Measurements from ENCODE around the gene CDH13. TPM values are rescaled to one million over a fixed set of nuclear protein-coding genes. Genes with fewer than 3 reads are reported as not detected.

Gene CDH13
- total RNA-seq, 1 experiment from 2014 or later, result not detected

DNA sequence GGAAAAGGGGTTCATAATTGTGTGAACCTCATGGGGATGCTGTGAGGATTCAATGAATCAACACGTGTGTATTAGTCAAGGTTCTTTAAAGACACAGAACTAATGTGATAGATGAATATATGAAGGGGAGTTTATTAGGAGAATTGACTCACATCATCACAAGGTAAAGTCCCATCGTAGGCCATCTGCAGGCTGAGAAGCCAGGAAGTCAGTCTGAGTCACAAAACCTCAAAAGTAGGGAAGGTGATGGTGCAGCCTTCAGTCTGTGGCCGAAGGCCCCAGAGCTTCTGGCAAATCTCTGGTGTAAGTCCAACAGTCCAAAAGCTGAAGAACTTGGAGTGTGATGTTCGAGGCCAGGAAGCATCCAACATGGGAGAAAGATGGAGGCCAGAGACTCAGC, 413.4 kb downstream of the CDH13 start:
- no peak for DNase-seq (ENCODE audit: low spot score)

DNA sequence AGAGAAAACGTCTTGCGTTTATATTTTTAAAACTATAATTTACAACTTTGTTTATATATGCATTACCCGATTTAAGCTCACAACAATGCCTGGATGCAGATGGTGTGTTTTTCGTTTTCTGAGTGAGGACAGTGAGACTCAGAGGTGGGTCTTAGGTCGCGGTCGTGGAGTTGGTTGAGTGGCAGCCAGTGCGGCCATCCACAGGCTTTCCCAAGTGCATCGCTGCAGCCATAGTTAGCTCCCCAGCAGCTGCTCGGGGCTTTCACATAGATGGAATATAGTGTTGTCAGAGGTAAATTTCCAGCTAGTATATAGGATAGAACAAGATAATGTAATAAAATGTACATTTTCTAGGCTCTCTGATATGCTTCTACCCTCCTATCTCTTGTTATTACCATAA, 417.8 kb downstream of the CDH13 start:
- no peak for DNase-seq (ENCODE audit: low spot score)

DNA sequence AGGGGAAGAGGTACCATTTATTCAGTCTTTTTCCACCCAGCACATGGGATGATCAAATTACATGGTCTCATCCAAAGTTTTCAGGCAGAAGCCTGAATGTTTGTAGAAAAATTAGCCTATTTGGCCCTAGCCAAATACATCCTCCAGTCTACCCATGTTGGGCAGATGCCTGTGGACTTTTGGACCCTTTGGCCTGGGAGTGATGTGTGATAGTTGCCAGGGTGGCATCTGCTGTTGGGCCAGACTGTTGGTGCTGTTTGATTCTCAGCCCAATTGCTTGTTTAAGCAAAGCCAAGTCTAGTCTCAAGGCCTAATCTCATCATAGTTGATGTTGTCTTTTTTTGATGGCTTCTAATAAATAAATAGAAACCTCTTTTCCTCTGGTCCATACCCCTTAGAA, 419.0 kb downstream of the CDH13 start:
- DNase-seq (ENCODE audit: low spot score), result no peak

DNA sequence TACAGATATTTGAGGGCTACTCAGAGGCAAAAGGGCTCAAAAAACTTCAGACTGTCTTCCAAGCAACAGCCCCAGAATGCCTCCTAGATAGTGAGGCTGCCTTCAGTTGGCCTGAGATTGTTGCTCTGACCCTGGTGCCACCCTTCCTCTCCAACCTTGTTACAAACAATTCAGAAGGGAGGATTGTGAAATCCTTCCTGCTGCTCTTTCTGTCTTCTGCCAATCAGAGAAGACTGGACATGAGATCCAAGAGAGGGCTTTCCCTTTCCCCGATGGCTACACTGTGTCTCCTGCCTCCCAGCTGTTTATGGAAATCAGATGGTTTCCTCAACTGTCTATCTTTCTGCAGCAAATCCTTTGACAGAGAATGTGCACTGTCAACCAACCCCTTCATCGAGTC, 419.9 kb downstream of the CDH13 start:
- no peak for DNase-seq (ENCODE audit: low spot score)

DNA sequence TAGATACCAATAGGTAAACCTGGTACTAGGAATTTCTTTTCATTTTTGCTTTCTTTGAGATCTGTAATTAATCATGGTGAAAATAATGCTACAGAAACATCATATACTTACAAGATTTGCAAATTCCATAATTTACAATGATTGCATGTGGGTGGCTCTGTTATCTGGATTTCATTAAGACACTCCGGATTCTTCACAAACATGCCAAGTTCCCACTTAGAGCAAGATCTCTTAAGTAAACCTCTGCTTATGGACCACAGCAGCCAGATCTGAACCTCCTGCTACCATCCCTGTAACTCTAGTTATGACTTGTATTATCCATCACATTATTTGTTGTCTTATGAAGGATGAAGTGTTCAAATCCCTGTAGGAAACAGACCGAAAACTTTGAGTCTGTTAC, 424.7 kb downstream of the CDH13 start:
- DNase-seq (ENCODE audit: low spot score), result no peak

DNA sequence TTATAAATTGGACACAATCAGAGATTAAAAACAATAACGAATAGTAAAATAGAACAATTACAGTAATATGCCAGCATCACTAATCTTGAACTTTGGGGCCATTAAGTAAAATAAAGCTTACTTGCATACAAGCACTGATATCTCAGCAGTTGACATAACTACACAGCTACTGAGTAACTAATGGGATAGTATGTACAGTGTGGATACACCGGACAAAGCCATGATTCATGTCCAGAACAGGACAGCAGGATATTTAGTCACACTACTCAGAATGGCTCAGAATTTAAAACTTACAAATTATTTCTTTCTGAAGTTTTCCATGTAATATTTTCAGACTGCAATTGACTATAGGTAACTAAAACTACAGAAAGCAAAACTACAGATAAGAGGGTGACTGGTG, 427.5 kb downstream of the CDH13 start:
- no peak for DNase-seq (ENCODE audit: low spot score)

DNA sequence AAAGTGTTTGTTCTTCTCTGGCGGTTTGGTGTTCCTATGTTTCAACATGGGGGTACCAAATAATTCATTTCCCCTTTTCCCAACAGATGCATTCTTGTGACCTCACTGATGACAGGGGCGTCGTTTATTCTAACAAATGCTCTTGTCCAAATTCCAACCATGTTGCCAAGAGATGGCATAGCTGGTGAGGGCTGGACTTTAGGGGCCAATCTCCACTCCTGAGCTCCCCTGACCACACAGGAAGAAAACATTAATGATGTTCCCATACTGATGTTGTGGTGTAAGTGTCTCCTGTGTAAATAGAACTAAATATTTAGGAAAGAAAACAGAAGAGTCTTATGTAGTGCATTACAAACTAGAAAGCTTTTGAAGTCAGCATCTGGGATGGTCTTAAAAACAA, 431.6 kb downstream of the CDH13 start:
- DNase-seq (ENCODE audit: low spot score), result no peak

DNA sequence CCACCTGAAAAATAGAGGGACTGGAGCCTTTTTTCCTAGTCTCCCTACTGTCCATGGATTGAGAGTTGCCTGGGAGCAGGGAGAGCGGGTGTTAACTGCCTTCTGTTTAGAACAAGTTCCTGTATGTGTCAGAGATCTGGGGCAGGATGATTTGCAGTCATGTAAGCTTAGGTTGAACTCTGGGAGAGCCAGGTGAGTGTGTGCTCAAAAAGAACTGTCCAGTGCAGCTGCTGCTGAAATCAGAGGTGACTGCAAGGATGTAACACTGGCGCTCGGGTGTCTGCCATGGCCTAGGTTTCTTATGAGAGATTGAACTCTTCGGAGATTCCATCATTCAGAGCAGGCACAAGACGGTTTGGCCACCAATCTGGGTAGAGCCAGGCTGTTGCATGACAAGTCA, 432.5 kb downstream of the CDH13 start:
- DNase-seq (ENCODE audit: low spot score), result no peak

DNA sequence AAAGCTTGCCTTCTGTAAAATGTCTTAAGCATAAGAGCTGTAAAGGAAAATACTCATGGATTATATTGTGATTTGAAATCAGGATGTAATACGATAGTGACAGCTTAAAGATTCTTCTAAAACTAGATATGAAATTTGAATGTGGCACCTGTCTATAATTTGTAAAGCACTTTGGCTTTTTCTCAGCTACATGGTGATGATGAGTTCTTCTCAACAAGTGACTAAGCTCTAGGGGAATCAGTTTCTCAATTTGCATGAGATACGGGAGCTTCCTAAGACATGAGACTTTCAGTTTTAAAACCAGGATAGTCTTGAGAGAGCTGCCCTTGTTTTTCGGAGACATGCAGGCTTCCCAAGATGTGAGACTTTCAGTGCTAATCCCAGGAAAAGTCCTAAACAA, 439.2 kb downstream of the CDH13 start:
- no peak for DNase-seq (ENCODE audit: low spot score)

DNA sequence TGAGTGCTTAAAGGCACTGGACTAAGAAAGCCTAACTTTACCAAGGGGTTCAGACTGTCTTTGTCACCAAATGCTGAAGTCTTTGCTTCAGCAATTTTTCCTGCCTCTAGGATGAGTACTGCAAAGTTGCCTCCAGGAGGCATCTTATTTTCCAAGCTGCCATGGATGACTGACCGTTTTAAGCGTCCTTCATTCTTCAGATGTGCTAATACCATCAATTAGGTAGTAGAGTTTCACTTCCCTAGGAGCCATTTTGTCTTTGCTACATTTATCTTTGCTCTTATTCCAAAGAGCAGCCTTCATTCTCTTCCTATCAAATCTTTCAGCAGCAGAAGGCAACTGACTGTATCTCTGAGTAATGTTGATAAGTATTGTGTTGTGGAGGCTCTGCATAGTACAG, 440.1 kb downstream of the CDH13 start:
- DNase-seq (ENCODE audit: low spot score), result no peak

DNA sequence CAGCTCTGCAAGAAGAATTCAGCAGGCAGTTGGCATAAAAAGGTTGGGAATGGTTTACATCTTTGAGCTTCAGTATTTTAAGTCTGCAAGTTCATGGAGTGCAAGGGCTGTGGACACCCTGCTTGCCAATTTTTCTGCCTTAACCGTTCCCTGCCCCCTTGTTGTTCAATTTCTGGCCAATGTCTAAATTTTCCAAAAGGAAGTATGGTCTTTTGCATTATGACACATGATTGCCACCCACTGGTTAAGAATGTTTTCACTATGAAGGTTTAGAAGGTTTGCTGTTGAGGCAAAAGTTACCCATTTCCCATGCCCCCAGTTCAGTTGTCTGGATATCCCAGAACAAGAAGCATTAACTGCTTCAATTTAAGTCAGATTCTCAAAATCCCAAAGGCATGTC, 441.9 kb downstream of the CDH13 start:
- peak; percentile 25 for DNase-seq (ENCODE audit: low spot score)

DNA sequence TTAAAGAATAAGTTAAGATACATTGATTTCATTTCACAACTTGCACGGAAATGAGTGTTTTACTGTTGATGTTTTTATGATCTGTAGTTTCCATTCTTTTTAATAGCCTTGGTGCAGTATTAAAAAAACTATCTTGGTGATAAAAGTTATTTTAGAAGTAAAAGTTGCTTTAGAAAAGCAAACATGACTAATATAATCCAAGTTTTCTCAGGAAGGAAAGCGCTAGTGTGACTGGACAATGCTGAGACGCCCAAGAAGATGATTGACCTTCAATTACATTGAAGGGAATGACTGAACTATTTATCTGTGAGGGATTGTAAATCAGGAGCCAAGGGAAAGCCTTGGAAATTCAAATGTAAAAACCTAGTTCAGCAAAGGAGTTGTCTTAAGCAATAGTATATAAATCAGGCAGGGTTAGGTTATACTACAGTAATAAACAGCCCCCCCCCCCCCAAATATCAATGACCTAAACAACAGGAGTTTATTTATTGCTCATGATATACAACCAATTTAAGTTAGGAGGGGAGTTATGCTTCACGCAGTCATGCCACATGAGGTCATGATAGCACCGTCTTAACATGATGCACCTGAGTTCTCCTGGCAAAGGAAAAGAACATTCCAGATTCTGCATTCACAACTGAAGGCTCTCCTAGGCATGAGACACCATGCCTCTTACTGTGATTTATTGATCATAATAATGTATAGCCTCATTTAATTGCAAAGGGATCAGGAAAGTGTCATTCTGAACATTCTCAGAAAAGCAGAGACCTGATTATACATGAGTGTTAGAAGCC, 443.8 kb downstream of the CDH13 start:
- DNase-seq (ENCODE audit: low spot score), result no peak

DNA sequence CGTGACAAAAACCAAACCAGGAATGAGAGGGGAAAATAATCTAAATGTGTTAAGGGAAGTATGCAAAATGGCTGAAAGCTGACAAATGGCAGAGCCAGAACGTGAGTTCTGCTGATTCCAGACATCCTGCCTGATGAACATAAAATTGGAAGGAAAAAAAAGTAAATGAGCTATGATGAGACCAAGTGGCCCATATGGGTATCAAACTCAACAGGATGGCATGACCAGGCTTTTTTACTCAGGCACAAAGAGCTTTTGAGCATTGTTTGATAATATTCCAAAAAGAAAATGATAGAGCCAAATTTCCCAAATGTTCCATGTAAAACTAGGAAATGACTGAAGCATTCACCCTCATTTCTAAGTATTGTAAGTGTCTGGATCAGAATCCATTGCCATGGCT, 449.2 kb downstream of the CDH13 start:
- DNase-seq (ENCODE audit: low spot score), result no peak

DNA sequence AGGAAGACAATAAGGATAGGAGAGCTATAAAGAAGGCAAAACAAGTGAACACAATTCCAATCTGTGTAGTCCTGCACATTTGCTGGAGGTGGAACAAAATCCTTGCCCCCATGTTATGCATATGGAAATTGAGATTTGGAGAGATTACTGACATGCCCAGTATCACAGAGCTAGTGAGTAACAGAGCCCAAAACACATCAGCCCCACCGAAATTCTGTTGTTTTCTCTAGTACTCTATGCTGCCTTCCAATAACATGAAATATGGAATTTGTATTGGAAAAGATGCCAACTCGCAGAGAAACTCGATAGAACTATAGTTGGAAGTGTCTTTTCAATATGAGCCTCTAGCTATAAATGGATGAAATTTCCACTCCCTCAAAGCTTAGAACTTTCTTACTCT, 456.6 kb downstream of the CDH13 start:
- DNase-seq (ENCODE audit: low spot score), result no peak

DNA sequence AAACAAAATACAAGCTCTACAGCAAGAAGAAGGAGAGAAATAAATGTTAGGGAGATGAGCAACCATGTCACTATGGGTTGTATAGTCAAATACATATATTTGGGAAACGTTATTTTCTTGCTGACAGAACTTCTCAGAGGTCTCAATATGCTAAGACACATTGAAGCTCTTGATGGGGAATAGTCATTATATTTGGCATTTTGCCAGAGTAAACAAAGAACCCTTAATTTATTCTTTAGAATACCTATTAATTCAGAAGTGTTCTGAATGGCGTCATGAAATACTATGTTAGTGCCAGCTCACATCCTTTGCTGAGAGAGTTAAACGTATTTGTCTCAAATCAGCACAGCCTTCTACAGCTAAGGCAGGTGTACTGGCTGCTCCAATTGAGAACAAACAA, 458.9 kb downstream of the CDH13 start:
- no peak for DNase-seq (ENCODE audit: low spot score)

DNA sequence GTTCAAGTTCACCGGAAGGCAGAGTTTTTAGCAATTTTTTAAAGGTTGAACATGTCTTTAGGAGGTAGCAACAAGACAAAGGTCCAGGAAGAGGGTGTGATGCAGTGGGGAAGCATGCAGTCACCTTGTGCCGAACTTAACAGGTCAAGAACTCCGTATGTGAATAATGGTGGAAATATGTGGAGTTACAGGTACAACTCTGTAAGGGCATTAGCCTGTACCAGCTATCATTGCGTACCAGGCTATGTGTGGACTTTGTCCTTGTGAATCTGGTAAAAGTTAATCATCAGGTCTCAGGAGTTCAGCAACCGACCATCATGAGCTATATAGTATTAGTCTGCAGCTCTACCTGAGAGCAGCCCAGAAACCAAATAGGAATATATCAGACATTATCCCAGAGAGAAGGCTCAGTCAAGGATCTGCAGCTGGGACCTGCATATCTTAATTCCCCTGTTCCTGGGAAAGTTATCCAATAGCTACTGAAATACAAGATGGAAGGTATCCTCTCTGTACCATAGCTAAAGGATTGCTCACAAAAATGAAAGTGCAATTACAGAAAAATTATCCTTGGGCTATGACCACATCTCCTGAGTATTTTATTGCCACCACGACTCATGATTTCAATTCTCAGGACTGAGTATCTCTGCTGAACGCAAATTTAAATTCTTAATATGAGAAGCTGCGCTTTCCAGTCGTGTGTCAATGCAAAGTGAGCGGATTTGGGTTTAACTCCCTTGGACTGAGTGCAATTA, 469.3 kb downstream of the CDH13 start:
- DNase-seq (ENCODE audit: low spot score), result peak; percentile 61

DNA sequence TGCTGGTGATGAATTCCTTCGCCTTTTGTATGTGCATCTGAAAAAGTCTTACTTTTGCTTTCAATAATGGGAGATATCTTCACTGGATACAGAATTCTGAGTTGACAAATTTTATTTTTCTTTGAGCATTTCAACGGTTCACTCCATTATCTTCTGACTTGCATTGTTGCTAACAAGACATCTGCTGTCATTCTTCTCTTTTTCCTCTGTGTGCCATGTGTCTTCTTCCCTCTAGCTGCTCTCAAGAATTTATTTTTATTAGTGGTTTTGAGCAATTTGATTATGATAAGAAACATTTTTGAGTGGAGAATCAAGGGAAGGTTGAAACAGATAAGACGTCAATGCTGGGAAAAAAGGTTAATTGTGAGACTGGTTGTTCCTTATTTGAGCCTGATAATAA, 471.8 kb downstream of the CDH13 start:
- DNase-seq (ENCODE audit: low spot score), result no peak

DNA sequence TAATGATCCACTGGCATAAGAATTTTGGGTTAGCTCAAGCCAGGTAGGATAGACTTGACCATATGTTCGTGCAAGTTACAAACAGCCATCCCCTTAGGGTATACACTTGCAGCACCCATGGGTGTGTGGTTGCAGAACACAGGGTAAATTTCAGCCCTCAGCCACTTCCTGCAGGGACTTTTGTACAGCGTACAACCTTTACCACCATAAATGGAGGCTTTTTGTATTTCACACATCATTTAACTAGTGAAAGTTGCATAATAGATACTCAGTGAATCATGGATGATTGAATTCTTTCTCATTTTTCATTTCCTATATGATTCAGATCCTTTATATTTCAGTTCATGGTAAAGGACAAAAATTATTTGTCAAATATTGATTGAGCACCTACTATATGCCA, 473.9 kb downstream of the CDH13 start:
- DNase-seq (ENCODE audit: low spot score), result no peak

DNA sequence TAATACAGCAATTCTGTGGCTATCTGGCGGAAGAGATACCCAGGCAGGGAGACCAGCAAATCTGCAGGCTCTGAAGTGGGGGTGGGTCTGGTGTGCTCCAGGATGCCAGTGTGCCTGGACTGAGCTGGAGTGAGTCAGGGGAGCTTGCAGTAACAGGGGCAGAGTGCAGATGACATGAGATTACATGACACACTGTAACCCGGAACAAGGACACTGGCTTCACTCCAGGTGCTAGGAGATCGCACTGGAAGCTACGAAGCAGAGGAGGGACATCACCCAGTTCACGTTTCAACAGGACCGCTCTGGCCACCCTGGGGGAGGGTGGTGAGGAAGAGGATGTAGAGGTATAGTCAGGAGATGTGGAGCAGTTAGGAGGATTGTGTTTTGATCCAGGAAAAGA, 475.6 kb downstream of the CDH13 start:
- DNase-seq (ENCODE audit: low spot score), result no peak

DNA sequence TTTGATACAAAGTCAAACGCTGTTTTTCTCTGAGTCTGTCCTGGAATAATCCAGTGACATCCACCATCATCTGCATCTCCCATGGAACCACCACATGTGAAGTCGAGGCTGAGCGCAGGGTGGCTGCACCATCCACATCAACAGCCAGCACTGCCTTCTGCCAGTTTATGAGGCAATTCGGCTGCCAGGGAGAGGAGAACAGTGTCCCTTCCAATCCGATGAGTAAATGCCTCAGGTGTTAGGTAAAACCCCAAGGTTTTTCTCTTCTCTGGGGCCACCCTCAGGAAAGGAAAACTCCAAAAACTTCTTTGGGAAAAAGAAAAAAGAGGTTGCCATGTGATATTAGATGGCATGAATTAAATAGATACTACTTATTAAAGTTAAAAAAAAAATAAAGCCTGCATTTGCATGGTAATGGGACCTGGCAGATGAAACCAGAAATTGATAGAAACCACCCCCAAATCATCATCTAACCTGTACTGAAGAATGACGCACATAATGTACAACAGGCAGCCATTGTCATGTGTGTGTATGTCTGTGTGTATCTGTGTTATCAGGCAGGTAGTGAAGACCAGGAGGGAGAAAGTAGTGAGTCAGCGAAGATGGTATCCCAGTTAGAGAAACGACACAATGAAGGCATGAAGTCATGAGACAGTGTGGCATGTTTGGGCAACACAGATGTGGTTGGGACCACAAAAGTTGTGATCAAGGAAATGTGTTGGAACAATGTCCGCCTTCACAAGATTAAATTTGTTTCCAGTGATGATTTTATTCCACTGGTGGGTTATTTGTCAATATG, 478.7 kb downstream of the CDH13 start:
- DNase-seq (ENCODE audit: low spot score), result no peak

DNA sequence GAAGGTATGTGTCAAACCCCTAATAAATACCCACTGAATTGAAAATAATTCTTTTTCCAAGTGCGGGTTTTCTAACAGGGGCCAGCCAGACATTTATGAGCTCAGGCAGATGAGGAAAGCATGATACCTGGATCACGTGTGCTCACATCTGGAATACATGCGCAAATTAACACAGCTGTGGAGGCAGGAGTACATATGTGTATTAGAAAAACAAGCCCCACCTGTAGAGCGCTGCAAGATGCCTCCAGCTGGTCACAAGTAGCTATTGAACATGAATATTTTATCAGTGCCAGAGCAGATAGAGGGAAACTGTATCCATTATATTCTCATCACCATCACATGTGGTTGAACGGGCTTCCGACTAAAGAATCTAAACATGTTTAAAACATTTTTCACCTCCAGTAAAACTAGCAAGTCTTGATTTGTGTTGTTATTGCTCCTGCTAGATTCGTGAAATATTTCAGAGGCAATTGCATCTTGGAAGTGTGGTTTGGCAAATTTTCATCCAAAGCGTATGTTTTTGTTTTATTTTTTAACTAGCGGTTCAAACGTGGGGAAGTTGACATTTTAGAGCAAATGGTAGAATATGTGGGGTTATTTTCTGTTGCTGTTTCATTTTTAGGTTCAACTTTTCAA, 482.8 kb downstream of the CDH13 start:
- DNase-seq (ENCODE audit: low spot score), result no peak

DNA sequence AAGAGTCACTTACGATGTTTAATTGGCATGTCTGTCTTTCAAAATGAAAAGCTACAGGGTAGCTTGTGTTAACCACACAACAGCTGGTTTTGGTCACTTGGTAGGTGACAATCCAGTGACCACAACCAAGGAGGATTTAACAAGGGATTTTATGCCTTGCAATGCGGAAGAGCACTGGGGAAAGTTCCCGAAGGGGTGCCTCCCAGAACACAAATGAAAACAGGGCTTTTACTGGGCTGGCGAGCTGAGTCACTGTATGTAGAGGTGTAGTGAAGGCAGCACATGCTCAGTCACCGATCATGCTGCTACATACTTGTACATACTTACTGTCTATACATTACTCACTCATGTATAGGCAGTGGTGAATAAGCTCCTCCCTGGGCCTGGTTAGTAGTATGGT, 483.5 kb downstream of the CDH13 start:
- no peak for DNase-seq (ENCODE audit: low spot score)

Data from HT-29 (cell line).